Measurements from ENCODE around the gene NEB. TPM values are rescaled to one million over a fixed set of nuclear protein-coding genes. Genes with fewer than 3 reads are reported as not detected.

The NEB gene
- total and polyA plus RNA-seq, 2 donors (not counting 1 experiment from before 2014, with no cell fraction given), result 3.6 to 4.6 TPM

DNA sequence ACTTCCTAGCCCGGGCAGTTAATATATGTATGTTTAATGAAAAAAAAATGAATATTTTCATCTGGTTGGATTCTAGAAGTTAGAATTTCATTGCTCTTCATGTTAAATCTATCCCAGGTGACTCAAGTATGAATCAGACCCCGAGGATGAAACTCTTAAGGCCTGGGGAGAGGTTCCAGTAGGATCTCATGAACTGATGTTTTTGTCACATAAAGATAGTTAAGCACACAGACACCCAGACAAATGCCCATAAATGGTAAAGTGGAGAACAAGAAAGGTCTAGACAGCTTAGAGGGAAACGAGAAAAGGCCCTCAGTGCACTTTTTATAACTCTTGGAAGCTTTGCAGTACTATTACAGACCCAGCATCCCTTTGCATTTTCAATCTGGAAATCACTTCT lies 210.4 kb downstream of the NEB start:
- Histone ChIP-seq H3K4me2 (replicated peaks; ENCODE audit: low read depth, low read length, poor library complexity, severe bottlenecking) (no peak overlapping the region), H3K27me3 (replicated peaks in 1 of 4; ENCODE audit: control extremely low read depth in 1 of 4, control insufficient read depth in 3 of 4, insufficient read depth in 4 of 4, low read length in 3 of 4) (no peaks in the 10 kb centered on the region), H3K4me1 (ENCODE audit: control insufficient read depth in 2 of 2, insufficient read depth in 2 of 2, low read length in 2 of 2) (peaks cover 6 to 11% of the 10 kb centered on the region in 2 donors), H3K9me3 (ENCODE audit: control extremely low read depth in 1 of 3, control insufficient read depth in 2 of 3, insufficient read depth in 1 of 3, low read length in 2 of 3) (no peaks in the 10 kb centered on the region), H3K4me3 (ENCODE audit: control extremely low read depth in 1 of 5, extremely low read depth in 1 of 5, insufficient read depth in 1 of 5, low read depth in 2 of 5, low read length in 4 of 5) (no peak overlapping the region), H3K27ac (ENCODE audit: low read length in 2 of 2) (no peak overlapping the region), H3K36me3 (replicated peaks in 1 of 2; ENCODE audit: control extremely low read depth in 1 of 2, control insufficient read depth in 1 of 2, extremely low read depth in 1 of 2, insufficient read depth in 2 of 2, low read length in 1 of 2) (no peaks in the 10 kb centered on the region), H2AFZ (ENCODE audit: insufficient read depth, low read depth, low read length, poor library complexity, severe bottlenecking) (no peak overlapping the region), H3K9ac (ENCODE audit: low read length) (no peak overlapping the region), H4K20me1 (ENCODE audit: control insufficient read depth, insufficient read depth, low read length, poor library complexity, severe bottlenecking) (no peaks in the 10 kb centered on the region), H3K79me2 (ENCODE audit: control insufficient read depth, insufficient read depth, low read length) (no peaks in the 10 kb centered on the region)
- peaks cover 27% of the 10 kb centered on the region for H3K4me1 Mint-ChIP-seq
- TF ChIP-seq, protein P1, sequence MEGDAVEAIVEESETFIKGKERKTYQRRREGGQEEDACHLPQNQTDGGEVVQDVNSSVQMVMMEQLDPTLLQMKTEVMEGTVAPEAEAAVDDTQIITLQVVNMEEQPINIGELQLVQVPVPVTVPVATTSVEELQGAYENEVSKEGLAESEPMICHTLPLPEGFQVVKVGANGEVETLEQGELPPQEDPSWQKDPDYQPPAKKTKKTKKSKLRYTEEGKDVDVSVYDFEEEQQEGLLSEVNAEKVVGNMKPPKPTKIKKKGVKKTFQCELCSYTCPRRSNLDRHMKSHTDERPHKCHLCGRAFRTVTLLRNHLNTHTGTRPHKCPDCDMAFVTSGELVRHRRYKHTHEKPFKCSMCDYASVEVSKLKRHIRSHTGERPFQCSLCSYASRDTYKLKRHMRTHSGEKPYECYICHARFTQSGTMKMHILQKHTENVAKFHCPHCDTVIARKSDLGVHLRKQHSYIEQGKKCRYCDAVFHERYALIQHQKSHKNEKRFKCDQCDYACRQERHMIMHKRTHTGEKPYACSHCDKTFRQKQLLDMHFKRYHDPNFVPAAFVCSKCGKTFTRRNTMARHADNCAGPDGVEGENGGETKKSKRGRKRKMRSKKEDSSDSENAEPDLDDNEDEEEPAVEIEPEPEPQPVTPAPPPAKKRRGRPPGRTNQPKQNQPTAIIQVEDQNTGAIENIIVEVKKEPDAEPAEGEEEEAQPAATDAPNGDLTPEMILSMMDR (IDR thresholded peaks at IDR 0.05), result no peak
- no peak for TF ChIP-seq EZH2 (IDR thresholded peaks at IDR 0.05; ENCODE audit: borderline replicate concordance, insufficient read depth, low read depth, low read length, poor library complexity, severe bottlenecking)
- no peak for DNase-seq
- no peaks in the 10 kb centered on the region for H3K27me3 Mint-ChIP-seq
- H3K4me3 Mint-ChIP-seq, result no peak overlapping the region
- ChIA-PET CTCF (no interaction called here), POLR2A (no interaction called here)
- H3K9me3 Mint-ChIP-seq (ENCODE audit: insufficient read depth), result no peaks in the 10 kb centered on the region
- WGBS (ENCODE audit: insufficient coverage), result 100% methylated on average over 1 of the region's 3 CpGs
- no peak for ATAC-seq (ENCODE audit: low read depth)
- H3K27ac Mint-ChIP-seq, result no peak overlapping the region
- intact Hi-C loops (cut with micrococcal nuclease), result no loop called here

- POLR2A ChIA-PET, result no interaction called here
- peaks cover 27% of the 10 kb centered on the region for H3K4me1 Mint-ChIP-seq
- CTCF ChIA-PET, result interaction anchor here (1.3 kb wide), 1 partner anchor 12 kb away, joined by 3 read pairs; no protein-coding TSS in a partner anchor
- no peaks in the 10 kb centered on the region for H3K9me3 Mint-ChIP-seq (ENCODE audit: insufficient read depth)
- no peak for TF ChIP-seq EZH2 (IDR thresholded peaks at IDR 0.05; ENCODE audit: borderline replicate concordance, insufficient read depth, low read depth, low read length, poor library complexity, severe bottlenecking)
- TF ChIP-seq, protein P1 (IDR thresholded peaks at IDR 0.05), result no peak
- Histone ChIP-seq H3K36me3 (replicated peaks in 1 of 2; ENCODE audit: control extremely low read depth in 1 of 2, control insufficient read depth in 1 of 2, extremely low read depth in 1 of 2, insufficient read depth in 2 of 2, low read length in 1 of 2) (no peaks in the 10 kb centered on the region), H2AFZ (ENCODE audit: insufficient read depth, low read depth, low read length, poor library complexity, severe bottlenecking) (no peak overlapping the region), H3K4me1 (ENCODE audit: control insufficient read depth in 2 of 2, insufficient read depth in 2 of 2, low read length in 2 of 2) (peaks cover 6 to 11% of the 10 kb centered on the region in 2 donors), H3K4me2 (replicated peaks; ENCODE audit: low read depth, low read length, poor library complexity, severe bottlenecking) (no peak overlapping the region), H3K4me3 (ENCODE audit: control extremely low read depth in 1 of 5, extremely low read depth in 1 of 5, insufficient read depth in 1 of 5, low read depth in 2 of 5, low read length in 4 of 5) (no peak overlapping the region), H3K9me3 (ENCODE audit: control extremely low read depth in 1 of 3, control insufficient read depth in 2 of 3, insufficient read depth in 1 of 3, low read length in 2 of 3) (no peaks in the 10 kb centered on the region), H3K9ac (ENCODE audit: low read length) (no peak overlapping the region), H3K79me2 (ENCODE audit: control insufficient read depth, insufficient read depth, low read length) (no peaks in the 10 kb centered on the region), H3K27ac (ENCODE audit: low read length in 2 of 2) (no peak overlapping the region), H3K27me3 (replicated peaks in 1 of 4; ENCODE audit: control extremely low read depth in 1 of 4, control insufficient read depth in 3 of 4, insufficient read depth in 4 of 4, low read length in 3 of 4) (no peaks in the 10 kb centered on the region), H4K20me1 (ENCODE audit: control insufficient read depth, insufficient read depth, low read length, poor library complexity, severe bottlenecking) (no peaks in the 10 kb centered on the region)
- no peak overlapping the region for H3K27ac Mint-ChIP-seq
- WGBS (ENCODE audit: insufficient coverage), result 98% methylated on average over 5 of the region's 7 CpGs
- intact Hi-C loops (cut with micrococcal nuclease), result no loop called here
- no peak overlapping the region for H3K4me3 Mint-ChIP-seq
- no peak for DNase-seq
- no peak for ATAC-seq (ENCODE audit: low read depth)
- H3K27me3 Mint-ChIP-seq, result no peaks in the 10 kb centered on the region
Measured at GRCh38 chr2:151522556-151522955, 211.7 kb downstream of the NEB start.
